Measurements from ENCODE around the gene RNF144A. TPM values are rescaled to one million over a fixed set of nuclear protein-coding genes. Genes with fewer than 3 reads are reported as not detected.

Gene RNF144A
- polyA plus RNA-seq, 3 donors: 0.30 to 0.68 (median 0.48) TPM

DNA sequence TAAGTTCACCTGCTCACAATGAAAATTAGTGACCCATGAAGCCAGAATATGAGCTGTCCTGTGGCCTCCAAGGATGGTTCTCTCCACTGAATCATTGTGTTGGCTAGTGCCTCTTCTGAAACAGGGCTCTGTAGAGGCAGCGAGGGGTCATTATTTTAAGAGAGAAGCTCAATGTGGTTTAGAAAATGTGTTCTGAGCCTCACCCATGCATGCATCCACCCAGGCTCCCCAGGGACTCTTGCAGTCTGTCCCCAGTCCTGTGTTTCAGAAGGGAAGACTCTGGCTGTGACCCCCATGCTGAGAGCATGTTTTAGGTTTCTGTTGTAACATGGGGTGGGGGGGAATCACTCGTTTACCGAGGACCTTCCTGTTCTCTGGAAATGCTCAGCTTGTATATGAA is 135.2 kb downstream of the RNF144A start:
- H3K27me3 Mint-ChIP-seq (ENCODE audit: low read depth in 3 of 3): peaks cover 0 to 2% (median 0%) of the 10 kb centered on the region in 3 donors
- no peak overlapping the region for H3K27ac Mint-ChIP-seq

DNA sequence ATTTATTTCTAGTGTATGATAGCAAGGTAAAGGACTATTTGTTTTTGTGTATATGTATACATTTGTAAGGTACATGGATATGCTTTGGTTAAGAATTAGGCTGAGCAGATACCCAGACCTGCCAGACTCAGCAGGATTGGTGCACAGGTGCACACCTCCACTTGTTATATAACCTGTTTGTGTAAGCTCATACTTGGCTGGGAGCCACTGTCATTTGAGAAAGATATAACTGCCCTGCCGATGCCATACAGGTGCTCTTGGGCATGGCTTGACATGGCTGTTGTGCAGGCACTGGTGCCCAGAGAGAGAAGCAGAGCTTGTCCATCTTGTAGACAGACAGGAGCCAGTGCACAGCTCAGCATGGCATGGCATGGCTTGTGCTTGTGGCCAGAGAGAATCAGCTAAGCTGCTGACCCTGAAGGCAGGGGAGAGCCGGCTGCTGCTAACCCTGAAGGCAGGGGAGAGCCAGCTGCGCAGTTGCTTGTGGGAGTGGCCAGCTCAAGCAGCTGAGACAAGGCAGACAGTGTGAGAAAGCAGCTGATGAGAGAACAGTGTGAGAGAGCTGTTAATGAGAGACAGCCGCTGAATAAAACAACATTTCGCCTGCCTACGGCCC is 136.5 kb downstream of the RNF144A start:
- Mint-ChIP-seq H3K9me3 (peaks cover 3 to 22% (median 13%) of the 10 kb centered on the region in 7 donors), H3K4me1 (peaks cover 5% of the 10 kb centered on the region), H3K27ac (no peak overlapping the region), H3K27me3 (ENCODE audit: low read depth in 3 of 3) (peaks cover 0 to 2% (median 0%) of the 10 kb centered on the region in 3 donors), H3K36me3 (no peaks in the 10 kb centered on the region), H3K4me3 (no peak overlapping the region)
- H2AFZ ChIP-seq (ENCODE audit: insufficient read depth, low read depth, low read length, poor library complexity, severe bottlenecking): no peak overlapping the region
- intact Hi-C loops (cut with micrococcal nuclease): no loop called here
- no peaks in the 10 kb centered on the region for H3K27me3 ChIP-seq (ENCODE audit: control insufficient read depth in 2 of 2, insufficient read depth in 2 of 2, low read length in 2 of 2)
- H3K79me2 ChIP-seq (ENCODE audit: insufficient read depth, low read length): no peaks in the 10 kb centered on the region
- no peak overlapping the region for H3K4me3 ChIP-seq (replicated peaks in 1 of 3; ENCODE audit: low read depth in 2 of 3, low read length in 3 of 3)
- no peak for DNase-seq
- H3K9me3 ChIP-seq (replicated peaks in 1 of 2; ENCODE audit: control insufficient read depth in 1 of 2, insufficient read depth in 1 of 2, low read length in 2 of 2): peaks cover 0 to 14% of the 10 kb centered on the region in 2 donors
- peaks cover 18 to 21% of the 10 kb centered on the region in 2 donors for H3K4me1 ChIP-seq (ENCODE audit: control insufficient read depth in 1 of 2, insufficient read depth in 2 of 2, low read length in 2 of 2)
- no peak overlapping the region for H3K4me2 ChIP-seq (replicated peaks; ENCODE audit: extremely low read depth, low read length, poor library complexity, severe bottlenecking)
- H3K9ac ChIP-seq (ENCODE audit: insufficient read depth, low read length, poor library complexity, severe bottlenecking): no peak overlapping the region
- WGBS (ENCODE audit: insufficient coverage): 95% methylated on average over 3 of the region's 6 CpGs
- no peaks in the 10 kb centered on the region for H4K20me1 ChIP-seq (ENCODE audit: insufficient read depth, low read length)
- no peaks in the 10 kb centered on the region for H3K36me3 ChIP-seq (replicated peaks in 1 of 2; ENCODE audit: control insufficient read depth in 1 of 2, insufficient read depth in 2 of 2, low read length in 2 of 2)
- no peak overlapping the region for H3K27ac ChIP-seq (ENCODE audit: low read depth in 1 of 2, low read length in 2 of 2)
- TF ChIP-seq, protein P1, sequence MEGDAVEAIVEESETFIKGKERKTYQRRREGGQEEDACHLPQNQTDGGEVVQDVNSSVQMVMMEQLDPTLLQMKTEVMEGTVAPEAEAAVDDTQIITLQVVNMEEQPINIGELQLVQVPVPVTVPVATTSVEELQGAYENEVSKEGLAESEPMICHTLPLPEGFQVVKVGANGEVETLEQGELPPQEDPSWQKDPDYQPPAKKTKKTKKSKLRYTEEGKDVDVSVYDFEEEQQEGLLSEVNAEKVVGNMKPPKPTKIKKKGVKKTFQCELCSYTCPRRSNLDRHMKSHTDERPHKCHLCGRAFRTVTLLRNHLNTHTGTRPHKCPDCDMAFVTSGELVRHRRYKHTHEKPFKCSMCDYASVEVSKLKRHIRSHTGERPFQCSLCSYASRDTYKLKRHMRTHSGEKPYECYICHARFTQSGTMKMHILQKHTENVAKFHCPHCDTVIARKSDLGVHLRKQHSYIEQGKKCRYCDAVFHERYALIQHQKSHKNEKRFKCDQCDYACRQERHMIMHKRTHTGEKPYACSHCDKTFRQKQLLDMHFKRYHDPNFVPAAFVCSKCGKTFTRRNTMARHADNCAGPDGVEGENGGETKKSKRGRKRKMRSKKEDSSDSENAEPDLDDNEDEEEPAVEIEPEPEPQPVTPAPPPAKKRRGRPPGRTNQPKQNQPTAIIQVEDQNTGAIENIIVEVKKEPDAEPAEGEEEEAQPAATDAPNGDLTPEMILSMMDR (IDR thresholded peaks at IDR 0.05): no peak

More for the DNA sequence above, 135.2 kb downstream of the RNF144A start:
- Histone ChIP-seq H3K4me1 (ENCODE audit: control insufficient read depth in 1 of 2, insufficient read depth in 2 of 2, low read length in 2 of 2) (peaks cover 8 to 12% of the 10 kb centered on the region in 2 donors), H3K4me3 (replicated peaks in 1 of 3; ENCODE audit: low read depth in 2 of 3, low read length in 3 of 3) (no peak overlapping the region), H3K4me2 (replicated peaks; ENCODE audit: extremely low read depth, low read length, poor library complexity, severe bottlenecking) (no peak overlapping the region), H3K9me3 (replicated peaks in 1 of 2; ENCODE audit: control insufficient read depth in 1 of 2, insufficient read depth in 1 of 2, low read length in 2 of 2) (peaks cover 0 to 14% of the 10 kb centered on the region in 2 donors), H3K9ac (ENCODE audit: insufficient read depth, low read length, poor library complexity, severe bottlenecking) (no peak overlapping the region), H3K36me3 (replicated peaks in 1 of 2; ENCODE audit: control insufficient read depth in 1 of 2, insufficient read depth in 2 of 2, low read length in 2 of 2) (no peaks in the 10 kb centered on the region), H2AFZ (ENCODE audit: insufficient read depth, low read depth, low read length, poor library complexity, severe bottlenecking) (no peak overlapping the region), H3K27ac (ENCODE audit: low read depth in 1 of 2, low read length in 2 of 2) (no peak overlapping the region), H4K20me1 (ENCODE audit: insufficient read depth, low read length) (no peaks in the 10 kb centered on the region), H3K27me3 (ENCODE audit: control insufficient read depth in 2 of 2, insufficient read depth in 2 of 2, low read length in 2 of 2) (no peaks in the 10 kb centered on the region), H3K79me2 (ENCODE audit: insufficient read depth, low read length) (no peaks in the 10 kb centered on the region)
- intact Hi-C loops (cut with micrococcal nuclease): no loop called here
- Mint-ChIP-seq H3K36me3 (no peaks in the 10 kb centered on the region), H3K9me3 (peaks cover 3 to 23% (median 17%) of the 10 kb centered on the region in 7 donors), H3K4me3 (no peak overlapping the region), H3K4me1 (peaks cover 6% of the 10 kb centered on the region)
- TF ChIP-seq, protein P1 (IDR thresholded peaks at IDR 0.05): no peak
- WGBS (ENCODE audit: insufficient coverage): no CpG with 5 or more reads among the region's 3 CpGs
- DNase-seq: no peak

Measured in CD14-positive monocyte (primary cell).